Activated naive CD8-positive, alpha-beta T cell treated with anti-CD3 and anti-CD28 coated beads, Interleukin-2, amount 50 U/mL, for 24 hours (primary cell): ENCODE data around the gene GOSR1.
"Not testable (repeated sequence)": the region's sequence is repeated elsewhere in the genome, so short reads cannot be mapped to it uniquely, and the experiment has no call there.

Experiments
- ATAC-seq: fragments of 150-1000 bp; cut with Tn5 transposase; one replicate; pipeline ENCODE4 v1.10.0; 2021
- DNase-seq: peaks from one replicate; pipeline ENCODE4 v3.0.0; 2021
- H3K27ac Mint-ChIP-seq: one replicate; pipeline ENCODE4 v1.8.0; 2021; ENCODE audit warnings: mild to moderate bottlenecking, mixed read lengths
- H3K27me3 Mint-ChIP-seq: one replicate; pipeline ENCODE4 v1.8.0; 2021; ENCODE audit warnings: mixed read lengths
- H3K36me3 Mint-ChIP-seq: one replicate; pipeline ENCODE4 v1.8.0; 2021; ENCODE audit warnings: low read depth, mixed read lengths
- H3K4me1 Mint-ChIP-seq: one replicate; pipeline ENCODE4 v1.8.0; 2021; ENCODE audit warnings: mixed read lengths
- H3K4me3 Mint-ChIP-seq: one replicate; pipeline ENCODE4 v1.8.0; 2021; ENCODE audit warnings: mild to moderate bottlenecking, moderate library complexity, mixed read lengths
- H3K9me3 Mint-ChIP-seq: one replicate; pipeline ENCODE4 v1.8.0; 2021; ENCODE audit warnings: mixed read lengths

GOSR1 gene

GRCh38 chr17:30558686-30559545, 81.7 kb downstream of the GOSR1 start:
- no peak for ATAC-seq
- H3K4me3 Mint-ChIP-seq: no peak overlapping the region
- H3K27ac Mint-ChIP-seq: no peak overlapping the region
- peaks cover 3% of the 10 kb centered on the region for H3K4me1 Mint-ChIP-seq
- no peaks in the 10 kb centered on the region for H3K27me3 Mint-ChIP-seq
- DNase-seq: no peak
- no peaks in the 10 kb centered on the region for H3K9me3 Mint-ChIP-seq
- no peaks in the 10 kb centered on the region for H3K36me3 Mint-ChIP-seq

DNA sequence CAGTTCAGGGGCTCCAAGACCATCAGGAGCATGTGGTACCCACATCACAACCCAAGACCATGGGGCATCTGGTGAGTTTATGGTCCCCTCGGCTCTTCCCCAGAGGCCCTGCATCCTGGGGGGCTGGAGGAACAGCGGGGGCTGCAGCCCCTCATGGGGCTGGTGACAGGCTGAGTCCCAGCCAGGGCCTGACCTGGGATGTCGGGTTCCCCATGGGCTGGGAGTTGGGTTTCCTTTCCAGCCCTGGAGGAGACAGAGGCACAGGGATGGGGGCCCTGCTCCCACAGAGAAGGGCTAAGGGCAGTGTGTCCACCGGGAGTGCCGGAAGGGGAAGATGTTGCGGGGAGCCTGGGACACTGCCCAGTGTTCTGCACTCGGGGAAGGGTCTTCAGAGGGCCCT, 82.4 kb downstream of the GOSR1 start:
- ATAC-seq: no peak
- H3K27ac Mint-ChIP-seq: no peak overlapping the region
- H3K4me3 Mint-ChIP-seq: no peak overlapping the region
- no peak for DNase-seq
- H3K36me3 Mint-ChIP-seq: no peaks in the 10 kb centered on the region
- H3K9me3 Mint-ChIP-seq: no peaks in the 10 kb centered on the region
- H3K27me3 Mint-ChIP-seq: no peaks in the 10 kb centered on the region
- peaks cover 3% of the 10 kb centered on the region for H3K4me1 Mint-ChIP-seq

DNA sequence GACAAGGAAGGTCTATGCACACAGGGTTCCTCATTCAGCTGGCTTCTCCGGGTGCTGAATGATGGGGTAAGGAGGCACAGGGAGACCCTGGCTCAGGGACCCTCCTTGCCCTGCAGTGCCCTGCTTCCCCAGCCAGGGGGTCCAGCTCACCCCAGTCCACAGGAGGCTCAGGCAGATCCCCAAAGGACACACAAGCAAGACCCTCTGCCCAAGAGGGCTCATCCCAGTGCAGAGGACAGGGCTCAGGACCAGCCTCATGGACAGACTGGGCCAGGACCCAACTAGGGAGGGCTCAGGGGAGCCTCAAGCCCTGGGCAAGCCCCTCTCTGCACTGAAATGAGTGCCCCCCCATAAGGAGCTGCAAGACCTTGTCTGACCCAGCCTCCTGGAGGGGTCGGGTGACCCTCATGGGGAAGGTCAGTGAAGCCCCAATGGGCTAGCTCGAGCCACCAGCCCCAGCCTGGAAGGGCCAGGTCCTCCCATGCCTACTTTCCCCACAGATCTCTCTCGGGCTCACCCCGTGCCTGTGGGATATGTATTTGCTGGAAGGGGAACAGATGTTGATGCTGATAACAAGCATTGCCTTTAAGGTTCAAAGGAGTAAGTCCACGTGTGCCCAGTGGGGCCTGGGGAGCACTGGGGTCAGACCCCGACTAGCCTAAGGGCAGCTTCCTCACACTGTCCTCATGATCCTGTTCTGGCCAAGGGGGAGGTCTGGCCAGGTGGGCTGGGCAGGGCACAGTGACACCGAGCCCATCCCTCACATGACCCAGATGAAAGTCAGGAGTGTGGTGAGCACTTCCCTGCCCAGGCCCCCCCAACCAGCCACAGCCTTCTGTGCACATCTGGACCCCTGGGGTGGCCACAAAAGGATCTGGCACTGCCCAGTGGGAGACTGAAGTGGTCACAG, 83.2 kb downstream of the GOSR1 start:
- peak; percentile 7 for ATAC-seq
- not testable (repeated sequence) for H3K9me3 Mint-ChIP-seq, H3K4me3 Mint-ChIP-seq

GRCh38 chr17:30561766-30562165, 84.6 kb downstream of the GOSR1 start:
- ATAC-seq, H3K4me3 Mint-ChIP-seq, H3K4me1 Mint-ChIP-seq, H3K27me3 Mint-ChIP-seq, H3K9me3 Mint-ChIP-seq, DNase-seq, H3K36me3 Mint-ChIP-seq, H3K27ac Mint-ChIP-seq: not testable (repeated sequence)

More for the DNA sequence above, 83.2 kb downstream of the GOSR1 start:
- not testable (repeated sequence) for H3K4me1 Mint-ChIP-seq, H3K36me3 Mint-ChIP-seq, DNase-seq, H3K27me3 Mint-ChIP-seq, H3K27ac Mint-ChIP-seq

DNA sequence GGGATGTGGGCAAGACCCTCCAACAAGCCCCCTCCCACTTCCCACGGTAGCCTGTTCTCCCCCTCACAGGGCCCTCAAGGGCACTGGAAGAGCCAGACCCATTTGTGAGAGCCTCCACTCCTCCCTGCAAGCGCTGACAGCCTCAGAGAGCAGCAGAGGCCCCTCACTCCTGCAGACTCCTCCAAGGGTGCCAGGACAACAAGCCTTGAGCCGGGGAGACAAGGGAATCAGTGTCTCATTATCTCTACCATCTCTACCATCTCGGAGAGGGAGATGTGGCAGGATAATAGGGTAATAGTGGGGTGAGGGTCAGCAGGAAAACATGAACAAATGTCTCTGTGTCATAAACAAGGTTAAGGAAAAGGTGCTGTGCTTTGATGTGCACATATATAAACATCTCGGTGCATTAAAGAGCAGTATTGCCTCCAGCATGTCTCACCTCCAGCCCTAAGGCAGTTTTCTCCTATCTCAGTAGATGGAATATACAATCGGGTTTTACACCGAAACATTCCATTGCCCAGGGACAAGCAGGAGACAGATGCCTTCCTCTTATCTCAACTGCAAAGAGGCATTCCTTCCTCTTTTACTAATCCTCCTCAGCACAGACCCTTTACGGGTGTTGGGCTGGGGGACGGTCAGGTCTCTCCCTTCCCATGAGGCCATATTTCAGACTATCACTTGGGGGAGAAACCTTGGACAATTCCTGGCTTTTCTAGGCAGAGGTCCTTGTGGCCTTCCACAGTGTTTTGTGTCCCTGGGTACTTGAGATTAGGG, 86.1 kb downstream of the GOSR1 start:
- not testable (repeated sequence) for H3K27ac Mint-ChIP-seq, ATAC-seq

DNA sequence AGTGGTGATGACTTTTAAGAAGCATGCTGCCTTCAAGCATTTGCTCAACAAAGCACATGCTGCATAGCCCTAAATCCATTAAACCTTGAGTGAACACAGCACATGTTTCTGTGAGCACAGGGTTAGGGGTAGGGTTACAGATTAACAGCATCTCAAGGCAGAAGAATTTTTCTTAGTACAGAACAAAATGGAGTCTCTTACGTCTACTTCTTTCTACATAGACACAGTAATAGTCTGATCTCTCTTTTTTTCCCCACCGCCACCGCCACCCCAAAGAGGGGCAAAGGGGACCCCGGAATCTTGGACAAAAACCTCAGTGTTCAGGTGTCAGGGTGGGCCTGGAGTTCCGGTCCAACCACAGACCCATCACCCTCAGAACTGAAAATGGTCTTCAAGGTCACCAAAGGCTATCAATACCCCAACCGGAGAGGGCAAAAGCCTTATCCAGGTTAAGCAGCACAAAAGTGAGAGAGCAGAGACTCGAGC, 86.7 kb downstream of the GOSR1 start:
- H3K36me3 Mint-ChIP-seq, H3K4me1 Mint-ChIP-seq, H3K4me3 Mint-ChIP-seq, DNase-seq, H3K27ac Mint-ChIP-seq, H3K27me3 Mint-ChIP-seq, H3K9me3 Mint-ChIP-seq, ATAC-seq: not testable (repeated sequence)

More for the DNA sequence above, 86.1 kb downstream of the GOSR1 start:
- not testable (repeated sequence) for H3K9me3 Mint-ChIP-seq, H3K4me1 Mint-ChIP-seq, H3K36me3 Mint-ChIP-seq, DNase-seq, H3K27me3 Mint-ChIP-seq, H3K4me3 Mint-ChIP-seq

DNA sequence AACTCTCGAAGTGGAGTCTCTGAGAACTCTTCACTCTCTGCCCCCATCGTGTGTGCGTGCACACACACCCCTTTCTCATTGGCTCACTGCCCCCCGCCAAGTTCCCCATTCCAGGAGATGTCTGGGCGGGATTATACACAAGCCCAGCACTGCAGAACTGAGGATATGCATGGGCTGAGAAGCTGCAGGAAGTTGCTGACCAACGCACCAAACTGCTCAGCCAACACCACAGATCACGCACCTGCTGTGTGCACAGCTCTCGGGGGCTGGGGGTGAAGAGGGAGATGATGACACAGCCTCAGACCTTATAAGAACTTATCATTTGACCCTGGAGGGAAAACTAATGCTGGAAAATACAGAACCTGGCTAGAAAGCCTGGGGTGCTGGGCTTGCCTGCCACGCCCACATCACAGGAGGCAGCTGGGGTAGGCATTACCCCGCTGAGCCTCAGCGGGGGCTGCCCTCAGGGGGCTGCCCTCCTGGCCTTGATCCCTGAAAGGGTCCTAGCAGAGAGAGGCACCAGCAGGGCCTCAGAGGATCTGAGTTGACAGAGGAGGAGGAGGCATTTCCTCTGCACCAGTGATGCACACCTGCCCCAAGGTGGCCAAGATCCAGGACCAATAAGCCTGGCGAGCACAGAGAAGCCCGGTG, 87.3 kb downstream of the GOSR1 start:
- H3K4me3 Mint-ChIP-seq, H3K27ac Mint-ChIP-seq, H3K36me3 Mint-ChIP-seq, ATAC-seq, DNase-seq, H3K27me3 Mint-ChIP-seq, H3K4me1 Mint-ChIP-seq, H3K9me3 Mint-ChIP-seq: not testable (repeated sequence)

DNA sequence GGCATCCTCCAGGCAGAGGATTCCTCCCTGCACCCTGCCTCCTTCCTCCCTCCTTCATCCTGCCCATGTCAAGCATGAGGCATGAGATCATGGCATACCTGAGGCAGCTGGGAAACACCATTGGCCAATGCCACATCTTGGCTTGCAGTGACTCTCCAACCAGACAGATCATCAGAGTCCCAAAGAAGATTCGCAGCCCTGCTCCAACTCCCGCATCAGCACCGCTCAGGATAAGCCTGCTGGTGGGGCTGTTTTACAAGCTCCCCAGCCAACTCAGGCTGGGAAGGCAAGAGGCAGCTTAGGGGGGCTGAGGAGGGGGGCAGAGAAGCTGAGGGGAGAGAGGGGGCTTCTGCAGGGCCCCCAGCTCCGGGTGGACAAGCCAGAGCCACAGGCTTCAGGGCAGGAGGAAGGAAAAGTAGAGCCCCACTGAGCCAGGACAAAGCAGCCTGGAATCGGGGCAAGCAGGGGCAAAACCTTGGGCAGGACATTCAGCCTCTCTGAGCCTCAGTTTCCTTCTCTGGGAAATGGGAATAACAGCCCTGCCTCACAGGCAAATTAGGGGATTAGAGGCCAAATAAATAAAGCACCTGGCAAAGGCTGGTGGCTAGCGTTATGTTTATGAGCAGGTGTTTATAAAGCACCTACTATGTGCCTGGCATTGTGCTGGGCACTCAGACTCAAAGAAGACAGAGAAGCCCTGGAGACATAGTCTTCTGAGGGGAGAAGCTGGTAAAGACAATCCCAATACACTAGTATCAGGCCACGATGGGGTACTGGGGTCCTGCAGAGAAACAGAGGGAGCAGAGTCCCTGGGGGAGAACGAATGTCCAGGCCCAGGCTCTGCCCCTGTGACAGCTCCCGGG, 88.1 kb downstream of the GOSR1 start:
- no peak overlapping the region for H3K27ac Mint-ChIP-seq
- ATAC-seq: no peak
- H3K27me3 Mint-ChIP-seq: peaks cover 6% of the 10 kb centered on the region
- no peaks in the 10 kb centered on the region for H3K9me3 Mint-ChIP-seq
- DNase-seq: no peak
- no peaks in the 10 kb centered on the region for H3K36me3 Mint-ChIP-seq
- H3K4me3 Mint-ChIP-seq: no peak overlapping the region
- no peaks in the 10 kb centered on the region for H3K4me1 Mint-ChIP-seq

DNA sequence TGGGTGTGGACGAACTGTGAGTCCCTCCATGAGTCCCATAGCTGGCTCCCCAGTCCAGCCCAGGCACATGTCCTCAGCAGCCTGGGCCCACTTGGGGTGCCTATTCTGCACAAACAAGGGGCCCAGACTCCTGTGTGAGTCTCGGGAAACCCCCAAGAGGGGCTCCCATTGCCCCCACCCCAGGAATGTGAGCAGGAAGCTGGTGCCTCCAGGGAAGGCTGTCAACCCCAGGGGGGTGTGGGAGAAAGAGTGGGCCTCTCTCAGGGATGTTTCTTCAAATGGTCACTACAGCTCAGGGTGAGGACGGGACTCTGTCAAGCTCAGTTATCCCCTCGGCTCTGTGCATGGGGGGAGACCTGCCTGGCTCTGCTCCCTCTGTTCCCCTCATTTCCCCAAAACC, 88.9 kb downstream of the GOSR1 start:
- DNase-seq, H3K27me3 Mint-ChIP-seq, H3K27ac Mint-ChIP-seq, ATAC-seq, H3K4me3 Mint-ChIP-seq, H3K9me3 Mint-ChIP-seq, H3K4me1 Mint-ChIP-seq, H3K36me3 Mint-ChIP-seq: not testable (repeated sequence)

GRCh38 chr17:30566516-30567225, 89.5 kb downstream of the GOSR1 start:
- not testable (repeated sequence) for H3K4me3 Mint-ChIP-seq, H3K4me1 Mint-ChIP-seq, H3K27ac Mint-ChIP-seq, H3K9me3 Mint-ChIP-seq, ATAC-seq, H3K36me3 Mint-ChIP-seq, DNase-seq, H3K27me3 Mint-ChIP-seq

- Mint-ChIP-seq H3K27me3 (peaks cover 6% of the 10 kb centered on the region), H3K27ac (no peak overlapping the region), H3K9me3 (no peaks in the 10 kb centered on the region), H3K4me3 (no peak overlapping the region), H3K36me3 (no peaks in the 10 kb centered on the region), H3K4me1 (no peaks in the 10 kb centered on the region)
- DNase-seq (no peak), ATAC-seq (no peak)
Measured at GRCh38 chr17:30567231-30568116, 90.3 kb downstream of the GOSR1 start.

DNA sequence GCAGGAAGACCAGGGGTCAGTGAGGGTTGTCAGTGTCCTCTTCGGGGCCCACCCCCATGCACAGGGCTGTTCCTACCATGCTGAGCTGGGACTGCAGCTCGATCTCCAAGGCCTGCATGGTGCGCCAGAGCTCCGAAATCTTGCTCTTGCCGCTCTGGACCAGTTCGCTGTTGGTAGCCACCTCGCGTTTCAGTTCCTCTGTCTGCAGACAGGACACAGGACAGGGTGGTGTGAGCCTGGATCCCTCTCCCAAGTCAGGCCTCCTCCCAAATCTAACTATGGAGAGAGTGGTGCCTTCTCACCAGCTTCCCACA, 90.9 kb downstream of the GOSR1 start:
- H3K9me3 Mint-ChIP-seq: no peaks in the 10 kb centered on the region
- no peak for DNase-seq
- no peaks in the 10 kb centered on the region for H3K36me3 Mint-ChIP-seq
- no peaks in the 10 kb centered on the region for H3K4me1 Mint-ChIP-seq
- ATAC-seq: no peak
- peaks cover 6% of the 10 kb centered on the region for H3K27me3 Mint-ChIP-seq
- H3K27ac Mint-ChIP-seq: no peak overlapping the region
- H3K4me3 Mint-ChIP-seq: no peak overlapping the region
